ENCODE results near the gene MMAB. TPM values are rescaled to one million over a fixed set of nuclear protein-coding genes. Genes with fewer than 3 reads are reported as not detected.

The MMAB gene
- total RNA-seq, 1 experiment from 2014 or later: 24.3 TPM

DNA sequence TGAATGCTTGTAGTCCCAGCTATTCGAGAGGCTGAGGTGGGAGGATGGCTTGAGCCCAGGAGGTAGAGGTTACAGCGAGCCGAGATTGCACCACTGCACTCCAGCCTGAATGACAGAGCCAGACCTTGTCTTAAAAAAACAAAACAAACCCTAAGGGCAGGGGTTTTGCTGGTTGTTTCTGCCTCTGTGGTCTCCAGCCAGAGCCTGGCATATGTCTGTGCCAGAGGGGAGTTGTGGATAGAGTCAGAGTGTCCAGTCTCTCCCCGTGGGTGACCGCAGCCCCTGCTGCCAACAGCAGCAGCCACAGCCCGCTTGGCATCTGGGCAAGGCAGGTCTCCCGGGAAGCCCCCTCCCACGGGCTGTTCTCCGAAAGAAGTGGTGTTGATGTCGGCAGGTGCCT lies 37.9 kb upstream of the MMAB start:
- Histone ChIP-seq H2BK20ac (ENCODE audit: low read depth, low read length, poor library complexity, severe bottlenecking) (no peak overlapping the region), H2AFZ (ENCODE audit: low read length) (no peak overlapping the region), H3K23me2 (ENCODE audit: insufficient read length, low read depth, low read length, poor library complexity, severe bottlenecking) (no peaks in the 10 kb centered on the region), H3T11ph (ENCODE audit: low read length) (no peak overlapping the region), H4K8ac (replicated peaks; ENCODE audit: insufficient read length, low read depth, low read length) (no peak overlapping the region), H3K4ac (ENCODE audit: low read depth, low read length) (no peak overlapping the region), H3K18ac (ENCODE audit: insufficient read length, low read depth, low read length) (no peak overlapping the region), H3K4me2 (ENCODE audit: insufficient read depth, insufficient read length, low read length) (no peak overlapping the region), H3K9ac (ENCODE audit: extremely low read depth, insufficient read length, low read length) (no peak overlapping the region), H3K9me3 (ENCODE audit: control insufficient read depth, low read depth, low read length) (no peaks in the 10 kb centered on the region), H4K91ac (ENCODE audit: insufficient read length, low read depth, low read length) (no peak overlapping the region), H2BK15ac (ENCODE audit: low read depth, low read length) (no peak overlapping the region), H2BK12ac (ENCODE audit: insufficient read length, low read depth, low read length) (no peak overlapping the region), H3K79me2 (ENCODE audit: insufficient read depth, low read length) (no peaks in the 10 kb centered on the region), H3K79me1 (ENCODE audit: insufficient read depth, low read depth, low read length, poor library complexity, severe bottlenecking) (no peaks in the 10 kb centered on the region), H2BK5ac (ENCODE audit: insufficient read length, low read length) (no peak overlapping the region), H4K5ac (ENCODE audit: insufficient read length, low read depth, low read length) (no peak overlapping the region), H3K27ac (ENCODE audit: insufficient read length, low read depth, low read length) (no peak overlapping the region), H3K27me3 (ENCODE audit: insufficient read depth, low read length) (no peaks in the 10 kb centered on the region), H2AK5ac (ENCODE audit: insufficient read length, low read length) (no peak overlapping the region), H3K23ac (ENCODE audit: insufficient read length, low read depth, low read length) (no peak overlapping the region), H3K14ac (ENCODE audit: insufficient read depth, low read length) (no peak overlapping the region), H3K56ac (ENCODE audit: insufficient read length, low read depth, low read length) (no peak overlapping the region), H4K20me1 (ENCODE audit: control insufficient read depth, insufficient read depth, insufficient read length) (no peaks in the 10 kb centered on the region), H3K4me1 (ENCODE audit: insufficient read depth, low read length) (no peaks in the 10 kb centered on the region), H2BK120ac (ENCODE audit: low read depth, low read length, poor library complexity, severe bottlenecking) (no peak overlapping the region)
- H3K27me3 Mint-ChIP-seq (ENCODE audit: low read depth): peaks cover 9% of the 10 kb centered on the region
- H3K27ac Mint-ChIP-seq: no peak overlapping the region
- TF ChIP-seq, protein P1, sequence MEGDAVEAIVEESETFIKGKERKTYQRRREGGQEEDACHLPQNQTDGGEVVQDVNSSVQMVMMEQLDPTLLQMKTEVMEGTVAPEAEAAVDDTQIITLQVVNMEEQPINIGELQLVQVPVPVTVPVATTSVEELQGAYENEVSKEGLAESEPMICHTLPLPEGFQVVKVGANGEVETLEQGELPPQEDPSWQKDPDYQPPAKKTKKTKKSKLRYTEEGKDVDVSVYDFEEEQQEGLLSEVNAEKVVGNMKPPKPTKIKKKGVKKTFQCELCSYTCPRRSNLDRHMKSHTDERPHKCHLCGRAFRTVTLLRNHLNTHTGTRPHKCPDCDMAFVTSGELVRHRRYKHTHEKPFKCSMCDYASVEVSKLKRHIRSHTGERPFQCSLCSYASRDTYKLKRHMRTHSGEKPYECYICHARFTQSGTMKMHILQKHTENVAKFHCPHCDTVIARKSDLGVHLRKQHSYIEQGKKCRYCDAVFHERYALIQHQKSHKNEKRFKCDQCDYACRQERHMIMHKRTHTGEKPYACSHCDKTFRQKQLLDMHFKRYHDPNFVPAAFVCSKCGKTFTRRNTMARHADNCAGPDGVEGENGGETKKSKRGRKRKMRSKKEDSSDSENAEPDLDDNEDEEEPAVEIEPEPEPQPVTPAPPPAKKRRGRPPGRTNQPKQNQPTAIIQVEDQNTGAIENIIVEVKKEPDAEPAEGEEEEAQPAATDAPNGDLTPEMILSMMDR (conservative IDR thresholded peaks at IDR 0.05): no peak
- DNase-seq: no peak
- H3K4me1 Mint-ChIP-seq: peaks cover 6 to 26% of the 10 kb centered on the region in 2 experiments
- WGBS (ENCODE audit: extremely low coverage, insufficient read length, low lambda C conversion rate): no CpG with 5 or more reads among the region's 10 CpGs
- H3K4me3 Mint-ChIP-seq: no peak overlapping the region
- H3K9me3 Mint-ChIP-seq: no peaks in the 10 kb centered on the region
- no peaks in the 10 kb centered on the region; a peak in 1 of 7 replicates for H3K36me3 Mint-ChIP-seq (ENCODE audit: insufficient read depth in 1 of 3, low read depth in 3 of 3)
